Osteocyte (in vitro differentiated cells): ENCODE measurements around the gene LPCAT2. TPM values are rescaled to one million over a fixed set of nuclear protein-coding genes. Genes with fewer than 3 reads are reported as not detected.

Experiments
- DNase-seq: peaks from one replicate; pipeline ENCODE4 v3.0.0; 2021; ENCODE audit warnings: mixed read lengths; ENCODE audit not compliant: unreplicated experiment; ENCODE audit errors: extremely low spot score
- H3K27ac Mint-ChIP-seq: one replicate; pipeline ENCODE4 v1.8.0; 2021; ENCODE audit warnings: mild to moderate bottlenecking, mixed read lengths; ENCODE audit not compliant: unreplicated experiment
- H3K27me3 Mint-ChIP-seq: one replicate; pipeline ENCODE4 v1.8.0; 2021; ENCODE audit warnings: mixed read lengths; ENCODE audit not compliant: unreplicated experiment
- H3K36me3 Mint-ChIP-seq: one replicate; pipeline ENCODE4 v1.8.0; 2021; ENCODE audit warnings: mixed read lengths; ENCODE audit not compliant: unreplicated experiment
- H3K4me1 Mint-ChIP-seq: one replicate; pipeline ENCODE4 v1.8.0; 2021; ENCODE audit warnings: mixed read lengths; ENCODE audit not compliant: unreplicated experiment
- H3K4me3 Mint-ChIP-seq: one replicate; pipeline ENCODE4 v1.8.0; 2021; ENCODE audit warnings: mild to moderate bottlenecking, moderate library complexity, mixed read lengths; ENCODE audit not compliant: unreplicated experiment
- H3K9me3 Mint-ChIP-seq: one replicate; pipeline ENCODE4 v1.8.0; 2021; ENCODE audit warnings: mixed read lengths; ENCODE audit not compliant: unreplicated experiment
- CTCF ChIP-seq: fragments of 200-600 bp; sonication (generic); IDR thresholded peaks from 2 replicates; pipeline ENCODE4 v1.5.0; 2021; ENCODE audit warnings: antibody characterized with exemption, mild to moderate bottlenecking, moderate library complexity
- total RNA-seq: library from RNA; stranded (reverse); gene quantifications from 2 replicates; pipeline ENCODE4 v1.2.1, GENCODE V29; 2021

LPCAT2 gene
- total RNA-seq, 1 donor from 2014 or later = 9.6 TPM

- Mint-ChIP-seq H3K9me3 (no peaks in the 10 kb centered on the region), H3K36me3 (peaks cover 6% of the 10 kb centered on the region), H3K4me1 (peaks cover 2% of the 10 kb centered on the region), H3K27me3 (no peaks in the 10 kb centered on the region), H3K4me3 (no peak overlapping the region), H3K27ac (no peak overlapping the region)
- no peak for TF ChIP-seq CTCF
- no peak for DNase-seq
Measured at GRCh38 chr16:55527885-55528284, 19.0 kb downstream of the LPCAT2 start.

GRCh38 chr16:55529018-55529417 is 20.1 kb downstream of the LPCAT2 start:
- H3K27me3 Mint-ChIP-seq = no peaks in the 10 kb centered on the region
- no peak overlapping the region for H3K4me3 Mint-ChIP-seq
- no peaks in the 10 kb centered on the region for H3K9me3 Mint-ChIP-seq
- no peak for TF ChIP-seq CTCF
- no peak for DNase-seq
- H3K27ac Mint-ChIP-seq = no peak overlapping the region
- H3K4me1 Mint-ChIP-seq = peaks cover 2% of the 10 kb centered on the region
- peaks cover 6% of the 10 kb centered on the region for H3K36me3 Mint-ChIP-seq

GRCh38 chr16:55530316-55530856 is 21.5 kb downstream of the LPCAT2 start:
- peaks cover 5% of the 10 kb centered on the region for H3K36me3 Mint-ChIP-seq
- peaks cover 8% of the 10 kb centered on the region for H3K4me1 Mint-ChIP-seq
- DNase-seq = no peak
- no peak overlapping the region for H3K27ac Mint-ChIP-seq
- no peak overlapping the region for H3K4me3 Mint-ChIP-seq
- no peak for TF ChIP-seq CTCF
- no peaks in the 10 kb centered on the region for H3K27me3 Mint-ChIP-seq
- no peaks in the 10 kb centered on the region for H3K9me3 Mint-ChIP-seq

- Mint-ChIP-seq H3K27ac (no peak overlapping the region), H3K9me3 (no peaks in the 10 kb centered on the region), H3K4me1 (peaks cover 20% of the 10 kb centered on the region), H3K4me3 (no peak overlapping the region), H3K36me3 (peaks cover 5% of the 10 kb centered on the region), H3K27me3 (no peaks in the 10 kb centered on the region)
- TF ChIP-seq CTCF = no peak
- no peak for DNase-seq
Measured at GRCh38 chr16:55532227-55532626, 23.4 kb downstream of the LPCAT2 start.

- Mint-ChIP-seq H3K9me3 (no peaks in the 10 kb centered on the region), H3K4me3 (no peak overlapping the region), H3K27ac (no peak overlapping the region), H3K36me3 (no peaks in the 10 kb centered on the region), H3K27me3 (no peaks in the 10 kb centered on the region), H3K4me1 (peaks cover 20% of the 10 kb centered on the region)
- no peak for DNase-seq
- no peak for TF ChIP-seq CTCF
Measured at GRCh38 chr16:55534756-55535155, 25.9 kb downstream of the LPCAT2 start.
